K562 (cell line): Measurements from ENCODE around the gene CCDC17. TPM values are rescaled to one million over a fixed set of nuclear protein-coding genes. Genes with fewer than 3 reads are reported as not detected.

Experiments used
- ATF1 ChIP-seq, 2 experiments: fragments of 450-650 bp in 1 of 2; IDR thresholded peaks; 2 replicates each; pipeline ENCODE4 v1.6.1; 2016; ENCODE audit warnings: missing compliant biosample characterization in 1 of 2, missing genetic modification characterization in 1 of 2
- BCL6 ChIP-seq: fragments of 250-450 bp; sonication (Bioruptor Pico); IDR thresholded peaks from 2 replicates; pipeline ENCODE4 v1.4.0; 2020
- CHD7 ChIP-seq: fragments of 200-600 bp; sonication (generic); IDR thresholded peaks from one replicate; pipeline ENCODE4 v1.6.1; 2012; ENCODE audit warnings: mild to moderate bottlenecking, low read depth, low read length, inconsistent platforms
- CUX1 ChIP-seq: fragments of 200-800 bp; sonication (Bioruptor generic); IDR thresholded peaks from 2 replicates; pipeline ENCODE4 v1.6.1; 2016; ENCODE audit warnings: missing genetic modification characterization, missing compliant biosample characterization
- E2F6 ChIP-seq, 2 experiments: IDR thresholded peaks; 2 replicates each; pipeline ENCODE4 v1.6.1; 2011; ENCODE audit warnings: borderline replicate concordance in 1 of 2, control low read depth in 1 of 2, low read depth in 1 of 2, low read length in 1 of 2, mild to moderate bottlenecking in 1 of 2, mixed read lengths in 1 of 2, moderate library complexity in 1 of 2; ENCODE audit not compliant: insufficient read depth in 1 of 2, insufficient read length in 1 of 2, poor library complexity in 1 of 2, severe bottlenecking in 1 of 2; ENCODE audit errors: extremely low read depth in 1 of 2
- ZBTB2 ChIP-seq: fragments of 450-650 bp; IDR thresholded peaks from 2 replicates; pipeline ENCODE4 v1.6.1; 2016; ENCODE audit warnings: antibody characterized with exemption
- ZNF274 ChIP-seq: IDR thresholded peaks from 2 replicates; pipeline ENCODE4 v1.6.1; 2011; ENCODE audit warnings: low read depth, mild to moderate bottlenecking, low read length, moderate library complexity, borderline replicate concordance
- polyA plus RNA-seq, 8 experiments: library from polyadenylated mRNA; depleted of rRNA in 4 of 8; stranded (reverse) in 5 of 8; unstranded in 3 of 8; fragments of >200 nt; fragmentation: Nextera tagmentation in 2 of 8; fragmentation: Illumina TruSeq in 1 of 8; extraction: Ambion mirVana in 2 of 8; extraction: Trizol in 1 of 8; gene quantifications; 2 replicates each; pipeline versions ENCODE4 v1.2.1 to v1.2.3, GENCODE V29; 2011 to 2014; ENCODE audit warnings: inconsistent platforms in 1 of 8, missing spikeins in 1 of 8
- total RNA-seq, 7 experiments: library from RNA; depleted of rRNA in 6 of 7; stranded (reverse); fragments of >200 nt in 6 of 7; fragmentation: Illumina TruSeq in 2 of 7; extraction: Trizol in 2 of 7; gene quantifications; 2 replicates each; pipeline versions ENCODE4 v1.2.1 to v1.2.3, GENCODE V29; 2011 to 2021; ENCODE audit warnings: low replicate concordance in 1 of 7

CCDC17 gene
- total and polyA plus RNA-seq, 9 of the 15 experiments (the other 6 are each of a cell fraction or from before 2014, with no cell fraction given): 0.20 to 2.4 (median 0.85) TPM

- TF ChIP-seq CHD7: no peak
- TF ChIP-seq E2F6 (IDR thresholded peaks at IDR 0.05; ENCODE audit: borderline replicate concordance in 1 of 2, extremely low read depth in 1 of 2, insufficient read depth in 1 of 2, insufficient read length in 1 of 2, low read depth in 1 of 2, low read length in 1 of 2, poor library complexity in 1 of 2, severe bottlenecking in 1 of 2): no peak
- no peak for TF ChIP-seq ZBTB2
- no peak for TF ChIP-seq ZNF274
- no peak for TF ChIP-seq ATF1 (CRISPR knock-in tag; IDR thresholded peaks at IDR 0.05)
- peak; percentile 97 for TF ChIP-seq ATF1 (tag; IDR thresholded peaks at IDR 0.05)
- TF ChIP-seq CUX1 (CRISPR knock-in tag): no peak
- TF ChIP-seq BCL6: no peak
Observed at GRCh38 chr1:45583264-45583665, 40.6 kb downstream of the CCDC17 start (continued).
